AG04449 (cell line): ENCODE results near the gene KLF7.

ENCODE experiments used
- CTCF ChIA-PET: fragments of 350-600 bp; formaldehyde crosslinking; extraction: SDS; loops from one replicate; lab custom pipeline; 2021; ENCODE audit warnings: antibody characterized with exemption; lab: Yijun Ruan, JAX
- POLR2A ChIA-PET: fragments of 400-600, 350-600 bp; formaldehyde crosslinking; extraction: SDS; loops from one replicate; lab custom pipeline; 2020; ENCODE audit warnings: antibody characterized with exemption, inconsistent platforms; lab: Yijun Ruan, JAX
- DNase-seq: peaks from one replicate; pipeline ENCODE4 v3.0.0-alpha.2; 2010; ENCODE audit warnings: low read depth, low spot score
- H3K4me3 ChIP-seq: 2 replicates; pipeline ENCODE4 v1.5.1; 2011; ENCODE audit warnings: low read depth, mild to moderate bottlenecking, control low read depth, low read length
- TF ChIP-seq, protein P1 (sequence below): IDR thresholded peaks from one replicate; pipeline ENCODE4 v1.5.1; 2011; ENCODE audit warnings: mild to moderate bottlenecking, moderate library complexity, low read length, control low read depth, inconsistent platforms; ENCODE audit not compliant: insufficient read depth; ENCODE audit errors: missing control alignments

The KLF7 gene

DNA sequence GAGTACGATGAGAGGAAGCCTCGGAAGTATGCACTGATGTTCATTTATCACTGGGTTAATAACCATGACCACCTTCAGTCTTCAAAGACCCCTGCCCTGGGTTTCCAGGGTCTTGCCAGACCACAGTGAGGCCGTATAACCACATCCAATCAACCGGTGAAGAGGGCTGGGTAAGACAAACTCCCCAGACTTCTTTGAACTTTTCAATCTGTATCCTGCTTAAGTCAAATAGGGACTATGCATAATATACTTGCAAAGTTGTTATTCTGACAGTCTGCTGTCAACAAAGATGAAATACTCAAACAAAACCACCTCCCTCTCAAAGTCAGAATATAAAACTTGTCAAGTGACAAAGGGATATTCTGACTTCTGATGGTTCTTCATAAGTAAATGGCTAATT is 54.0 kb downstream of the KLF7 start:
- TF ChIP-seq, protein P1, sequence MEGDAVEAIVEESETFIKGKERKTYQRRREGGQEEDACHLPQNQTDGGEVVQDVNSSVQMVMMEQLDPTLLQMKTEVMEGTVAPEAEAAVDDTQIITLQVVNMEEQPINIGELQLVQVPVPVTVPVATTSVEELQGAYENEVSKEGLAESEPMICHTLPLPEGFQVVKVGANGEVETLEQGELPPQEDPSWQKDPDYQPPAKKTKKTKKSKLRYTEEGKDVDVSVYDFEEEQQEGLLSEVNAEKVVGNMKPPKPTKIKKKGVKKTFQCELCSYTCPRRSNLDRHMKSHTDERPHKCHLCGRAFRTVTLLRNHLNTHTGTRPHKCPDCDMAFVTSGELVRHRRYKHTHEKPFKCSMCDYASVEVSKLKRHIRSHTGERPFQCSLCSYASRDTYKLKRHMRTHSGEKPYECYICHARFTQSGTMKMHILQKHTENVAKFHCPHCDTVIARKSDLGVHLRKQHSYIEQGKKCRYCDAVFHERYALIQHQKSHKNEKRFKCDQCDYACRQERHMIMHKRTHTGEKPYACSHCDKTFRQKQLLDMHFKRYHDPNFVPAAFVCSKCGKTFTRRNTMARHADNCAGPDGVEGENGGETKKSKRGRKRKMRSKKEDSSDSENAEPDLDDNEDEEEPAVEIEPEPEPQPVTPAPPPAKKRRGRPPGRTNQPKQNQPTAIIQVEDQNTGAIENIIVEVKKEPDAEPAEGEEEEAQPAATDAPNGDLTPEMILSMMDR: no peak
- ChIA-PET POLR2A (no interaction called here), CTCF (interaction anchor here (1.0 kb wide), 1 partner anchor 130 kb away, joined by 3 read pairs; no protein-coding TSS in a partner anchor)
- DNase-seq: no peak
- H3K4me3 ChIP-seq: no peak overlapping the region

DNA sequence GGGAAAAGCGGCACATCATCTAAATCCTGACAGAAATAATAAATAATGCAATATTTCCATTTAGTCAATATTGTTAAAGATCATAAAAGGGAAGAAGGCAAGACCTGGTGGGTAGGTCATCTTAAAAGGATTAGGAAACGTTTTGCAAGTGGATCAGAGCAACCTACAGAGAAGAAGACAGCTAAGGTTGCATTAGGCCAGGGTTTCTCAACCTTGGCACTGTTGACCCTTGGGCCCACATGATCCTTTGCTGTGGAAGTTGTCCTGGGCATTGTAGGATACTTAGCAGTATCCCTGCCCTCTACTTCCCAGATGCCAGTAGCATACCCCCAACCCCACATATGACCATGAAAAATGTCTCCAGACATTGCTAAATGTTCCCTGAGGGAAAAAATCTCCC is 55.0 kb downstream of the KLF7 start:
- POLR2A ChIA-PET: no interaction called here
- CTCF ChIA-PET: no interaction called here

DNA sequence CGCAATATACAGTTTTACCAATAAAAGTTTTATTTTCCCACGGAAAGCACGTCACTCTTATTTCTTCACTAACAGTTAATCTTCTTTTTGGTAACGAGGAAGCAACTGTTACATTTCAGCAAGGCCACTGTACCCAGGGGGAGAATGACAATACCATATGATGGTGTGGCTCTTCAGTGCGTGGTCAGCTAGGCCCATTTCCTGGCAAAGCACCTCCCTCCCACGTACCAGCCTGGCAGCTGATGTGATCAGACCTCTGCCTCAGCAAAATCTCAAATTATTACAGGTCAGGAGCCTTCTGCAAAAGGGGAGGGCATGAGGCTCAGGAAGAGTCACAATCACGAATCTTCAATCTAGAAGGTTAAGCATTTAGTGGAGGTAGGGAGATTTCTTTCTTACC is 55.4 kb downstream of the KLF7 start:
- no peak for DNase-seq
- POLR2A ChIA-PET: no interaction called here
- CTCF ChIA-PET: interaction anchor here (1.0 kb wide), 1 partner anchor 11 kb away, joined by 3 read pairs; no protein-coding TSS in a partner anchor

More for the DNA sequence above, 55.0 kb downstream of the KLF7 start:
- TF ChIP-seq, protein P1: no peak
- no peak overlapping the region for H3K4me3 ChIP-seq
- DNase-seq: no peak

DNA sequence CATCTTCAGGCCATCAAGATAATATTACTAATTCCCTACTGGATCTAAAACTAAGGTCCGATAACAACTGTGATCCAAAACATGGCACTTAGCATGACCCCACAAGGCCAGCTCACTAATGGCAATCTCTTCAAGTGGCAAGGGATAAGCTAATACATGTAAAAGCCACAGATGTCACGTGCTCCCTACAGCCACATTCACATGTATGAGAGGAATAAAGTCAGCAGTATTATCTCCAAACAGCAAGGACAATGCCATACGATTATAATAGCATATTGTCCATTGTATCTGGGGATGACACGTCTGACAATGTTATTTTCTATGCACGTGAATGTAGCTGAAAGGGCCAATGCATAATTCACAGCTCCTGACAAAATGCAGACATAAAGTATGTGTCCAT is 56.0 kb downstream of the KLF7 start:
- DNase-seq: no peak
- H3K4me3 ChIP-seq: no peak overlapping the region
- ChIA-PET CTCF (interaction anchor here (1.0 kb wide), 1 partner anchor 11 kb away, joined by 3 read pairs; no protein-coding TSS in a partner anchor), POLR2A (no interaction called here)
- TF ChIP-seq, protein P1: no peak

More for the DNA sequence above, 55.4 kb downstream of the KLF7 start:
- TF ChIP-seq, protein P1: no peak
- no peak overlapping the region for H3K4me3 ChIP-seq

DNA sequence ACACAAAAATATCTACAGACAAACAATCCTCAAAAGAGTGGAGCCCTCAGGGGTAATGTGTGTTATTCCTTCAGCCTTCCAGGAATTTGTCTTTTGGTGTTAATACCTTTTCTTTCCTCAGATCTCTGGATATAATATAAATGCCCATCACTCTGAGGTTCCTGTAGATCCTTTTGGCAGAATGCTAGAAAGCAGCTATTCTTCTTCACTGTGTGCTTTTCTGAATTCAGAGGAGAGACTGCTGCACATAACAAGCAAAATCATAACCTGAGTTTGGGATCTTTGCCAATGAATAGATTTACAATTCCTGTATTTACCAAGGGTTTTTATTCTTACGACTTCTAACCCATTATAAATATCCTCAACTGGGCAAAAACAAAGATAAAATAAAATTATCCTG is 57.3 kb downstream of the KLF7 start:
- no peak overlapping the region for H3K4me3 ChIP-seq
- POLR2A ChIA-PET: no interaction called here
- DNase-seq: no peak
- TF ChIP-seq, protein P1: no peak
- CTCF ChIA-PET: interaction anchor here (1.0 kb wide), 1 partner anchor 365 kb away, joined by 4 read pairs; no protein-coding TSS in a partner anchor

DNA sequence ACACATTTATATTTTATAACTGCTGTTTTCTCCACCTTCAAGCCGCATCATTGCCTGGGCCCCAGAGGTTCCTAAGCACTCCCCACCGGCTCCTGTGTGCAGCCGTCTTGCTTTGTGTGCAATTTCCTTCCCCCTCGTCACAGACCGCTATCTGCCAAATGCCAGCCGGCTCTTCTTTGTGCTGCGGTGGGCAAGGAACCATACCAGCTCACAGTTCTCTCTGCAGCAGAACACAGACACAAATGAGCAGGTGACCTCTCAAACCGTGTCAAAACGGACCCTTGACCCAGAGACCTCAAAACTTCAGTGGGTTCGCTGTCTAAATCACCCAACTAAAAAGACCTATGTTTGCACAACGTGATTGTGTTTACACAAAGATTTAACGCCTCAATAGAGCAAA is 58.2 kb downstream of the KLF7 start:
- ChIA-PET CTCF (no interaction called here), POLR2A (no interaction called here)
- TF ChIP-seq, protein P1: no peak
- H3K4me3 ChIP-seq: no peak overlapping the region
- no peak for DNase-seq
